SJSA1 (cell line): ENCODE results near the gene RHO. TPM values are rescaled to one million over a fixed set of nuclear protein-coding genes. Genes with fewer than 3 reads are reported as not detected.

Experiments used
- DNase-seq, 2 experiments: peaks; one replicate each; pipeline ENCODE4 v3.0.0-alpha.2; 2015 to 2020; ENCODE audit warnings: low spot score in 2 of 2, low read depth in 1 of 2
- H3K27ac ChIP-seq: fragments of 250-450 bp; sonication (Bioruptor Pico); 2 replicates; pipeline ENCODE4 v1.5.1; 2020; ENCODE audit warnings: mild to moderate bottlenecking, moderate library complexity
- H3K27me3 ChIP-seq: fragments of 250-450 bp; sonication (Bioruptor Pico); replicated peaks from 2 replicates; pipeline ENCODE4 v1.5.1; 2020; ENCODE audit warnings: mild to moderate bottlenecking, moderate library complexity
- H3K36me3 ChIP-seq: fragments of 250-450 bp; sonication (Bioruptor Pico); 2 replicates; pipeline ENCODE4 v1.5.1; 2020; ENCODE audit warnings: mild to moderate bottlenecking
- H3K4me1 ChIP-seq: fragments of 250-450 bp; sonication (Bioruptor Pico); replicated peaks from 2 replicates; pipeline ENCODE4 v1.6.1; 2021; ENCODE audit warnings: mild to moderate bottlenecking
- H3K4me3 ChIP-seq: fragments of 250-450 bp; sonication (Bioruptor Pico); 2 replicates; pipeline ENCODE4 v1.5.1; 2020; ENCODE audit warnings: mild to moderate bottlenecking
- H3K9me3 ChIP-seq: fragments of 250-450 bp; sonication (Bioruptor Pico); replicated peaks from 2 replicates; pipeline ENCODE4 v1.5.1; 2020; ENCODE audit warnings: mild to moderate bottlenecking
- total RNA-seq: library from RNA; depleted of rRNA; stranded (reverse); fragments of >200 nt; shearing (Covaris generic); gene quantifications from 2 replicates; pipeline ENCODE4 v1.2.3, GENCODE V29; 2014

The RHO gene
- total RNA-seq, 1 experiment from 2014 or later, result not detected

GRCh38 chr3:129571605-129572547, 43.4 kb downstream of the RHO start:
- H3K4me3 ChIP-seq, result no peak overlapping the region
- DNase-seq, result no peak
- no peaks in the 10 kb centered on the region for H3K9me3 ChIP-seq
- H3K36me3 ChIP-seq, result peaks cover 80% of the 10 kb centered on the region
- no peak overlapping the region for H3K27ac ChIP-seq
- H3K4me1 ChIP-seq, result peaks cover 10% of the 10 kb centered on the region
- no peaks in the 10 kb centered on the region for H3K27me3 ChIP-seq

- H3K4me1 ChIP-seq, result peaks cover 10% of the 10 kb centered on the region
- peaks cover 78% of the 10 kb centered on the region for H3K36me3 ChIP-seq
- H3K27me3 ChIP-seq, result no peaks in the 10 kb centered on the region
- H3K27ac ChIP-seq, result no peak overlapping the region
- no peak for DNase-seq
- H3K4me3 ChIP-seq, result no peak overlapping the region
- no peaks in the 10 kb centered on the region for H3K9me3 ChIP-seq
Observed at GRCh38 chr3:129572603-129573002, 44.2 kb downstream of the RHO start.

- peaks cover 10% of the 10 kb centered on the region for H3K4me1 ChIP-seq
- H3K27me3 ChIP-seq, result no peaks in the 10 kb centered on the region
- no peak overlapping the region for H3K4me3 ChIP-seq
- DNase-seq, result no peak
- peaks cover 85% of the 10 kb centered on the region for H3K36me3 ChIP-seq
- no peaks in the 10 kb centered on the region for H3K9me3 ChIP-seq
- no peak overlapping the region for H3K27ac ChIP-seq
Observed at GRCh38 chr3:129573493-129573892, 45.1 kb downstream of the RHO start.

- Histone ChIP-seq H3K27ac (no peak overlapping the region), H3K4me1 (peaks cover 10% of the 10 kb centered on the region), H3K4me3 (no peak overlapping the region), H3K27me3 (no peaks in the 10 kb centered on the region), H3K36me3 (peaks cover 81% of the 10 kb centered on the region), H3K9me3 (no peaks in the 10 kb centered on the region)
- no peak for DNase-seq
Observed at GRCh38 chr3:129574206-129574605, 45.8 kb downstream of the RHO start.

- H3K36me3 ChIP-seq, result peaks cover 81% of the 10 kb centered on the region
- no peak overlapping the region for H3K4me3 ChIP-seq
- peaks cover 10% of the 10 kb centered on the region for H3K4me1 ChIP-seq
- no peak overlapping the region for H3K27ac ChIP-seq
- H3K9me3 ChIP-seq, result no peaks in the 10 kb centered on the region
- no peak for DNase-seq
- H3K27me3 ChIP-seq, result no peaks in the 10 kb centered on the region
Observed at GRCh38 chr3:129575233-129575996, 47.0 kb downstream of the RHO start.

- Histone ChIP-seq H3K9me3 (no peaks in the 10 kb centered on the region), H3K4me3 (no peak overlapping the region), H3K27me3 (no peaks in the 10 kb centered on the region), H3K27ac (no peak overlapping the region), H3K36me3 (peaks cover 77% of the 10 kb centered on the region), H3K4me1 (peaks cover 10% of the 10 kb centered on the region)
- no peak for DNase-seq
Observed at GRCh38 chr3:129575997-129576384, 47.6 kb downstream of the RHO start.

- H3K9me3 ChIP-seq, result no peaks in the 10 kb centered on the region
- no peak overlapping the region for H3K27ac ChIP-seq
- peaks cover 78% of the 10 kb centered on the region for H3K36me3 ChIP-seq
- H3K27me3 ChIP-seq, result no peaks in the 10 kb centered on the region
- H3K4me3 ChIP-seq, result no peak overlapping the region
- no peak for DNase-seq
- H3K4me1 ChIP-seq, result peaks cover 10% of the 10 kb centered on the region
Observed at GRCh38 chr3:129576514-129577352, 48.3 kb downstream of the RHO start.

- Histone ChIP-seq H3K36me3 (peaks cover 78% of the 10 kb centered on the region), H3K27ac (no peak overlapping the region), H3K4me3 (no peak overlapping the region), H3K4me1 (peaks cover 10% of the 10 kb centered on the region), H3K9me3 (no peaks in the 10 kb centered on the region), H3K27me3 (no peaks in the 10 kb centered on the region)
- no peak for DNase-seq
Observed at GRCh38 chr3:129577366-129577765, 48.9 kb downstream of the RHO start.

- Histone ChIP-seq H3K4me3 (no peak overlapping the region), H3K9me3 (no peaks in the 10 kb centered on the region), H3K27me3 (no peaks in the 10 kb centered on the region), H3K36me3 (peaks cover 79% of the 10 kb centered on the region), H3K4me1 (peaks cover 10% of the 10 kb centered on the region), H3K27ac (no peak overlapping the region)
- no peak for DNase-seq
Observed at GRCh38 chr3:129577925-129578786, 49.7 kb downstream of the RHO start.

- Histone ChIP-seq H3K9me3 (no peaks in the 10 kb centered on the region), H3K27ac (no peak overlapping the region), H3K36me3 (peaks cover 82% of the 10 kb centered on the region), H3K4me3 (no peak overlapping the region), H3K4me1 (peaks cover 8% of the 10 kb centered on the region), H3K27me3 (no peaks in the 10 kb centered on the region)
- no peak for DNase-seq
Observed at GRCh38 chr3:129579991-129580390, 51.6 kb downstream of the RHO start.

- H3K9me3 ChIP-seq, result no peaks in the 10 kb centered on the region
- DNase-seq, result no peak
- no peaks in the 10 kb centered on the region for H3K27me3 ChIP-seq
- no peaks in the 10 kb centered on the region for H3K4me1 ChIP-seq
- H3K36me3 ChIP-seq, result peaks cover 83% of the 10 kb centered on the region
- H3K27ac ChIP-seq, result no peak overlapping the region
- H3K4me3 ChIP-seq, result no peak overlapping the region
Observed at GRCh38 chr3:129581623-129582022, 53.2 kb downstream of the RHO start.

- Histone ChIP-seq H3K27me3 (no peaks in the 10 kb centered on the region), H3K27ac (no peak overlapping the region), H3K36me3 (peaks cover 76% of the 10 kb centered on the region), H3K9me3 (no peaks in the 10 kb centered on the region), H3K4me3 (no peak overlapping the region), H3K4me1 (no peaks in the 10 kb centered on the region)
- DNase-seq, result no peak
Observed at GRCh38 chr3:129582799-129583198, 54.4 kb downstream of the RHO start.

GRCh38 chr3:129583289-129583688, 54.9 kb downstream of the RHO start:
- H3K9me3 ChIP-seq, result no peaks in the 10 kb centered on the region
- no peak overlapping the region for H3K4me3 ChIP-seq
- H3K27me3 ChIP-seq, result no peaks in the 10 kb centered on the region
- DNase-seq, result no peak
- no peak overlapping the region for H3K27ac ChIP-seq
- H3K36me3 ChIP-seq, result peaks cover 74% of the 10 kb centered on the region
- H3K4me1 ChIP-seq, result no peaks in the 10 kb centered on the region
